Colonic mucosa (tissue), 4 donors: ENCODE measurements around the gene SEC14L5. TPM values are rescaled to one million over a fixed set of nuclear protein-coding genes. Genes with fewer than 3 reads are reported as not detected.
"Not testable (repeated sequence)": the region's sequence is repeated elsewhere in the genome, so short reads cannot be mapped to it uniquely, and the experiment has no call there.

Source experiments
- DNase-seq: peaks from one replicate; pipeline ENCODE4 v3.0.0-alpha.2; 2020
- H3K27ac ChIP-seq: fragments of 200-600 bp; one replicate; pipeline ENCODE4 v1.8.0; 2021
- H3K27me3 ChIP-seq: fragments of 200-600 bp; one replicate; pipeline ENCODE4 v1.8.0; 2021
- H3K36me3 ChIP-seq: fragments of 200-600 bp; one replicate; pipeline ENCODE4 v1.8.0; 2021
- H3K4me1 ChIP-seq: fragments of 200-600 bp; one replicate; pipeline ENCODE4 v1.8.0; 2021; ENCODE audit warnings: mild to moderate bottlenecking
- H3K4me3 ChIP-seq: fragments of 200-600 bp; one replicate; pipeline ENCODE4 v1.8.0; 2021
- H3K9ac ChIP-seq, 2 donors: one replicate each; pipeline ENCODE4 v1.7.0; 2013; ENCODE audit warnings: control low read depth in 2 of 2, low read depth in 2 of 2, low read length in 2 of 2
- H3K9me3 ChIP-seq: fragments of 200-600 bp; one replicate; pipeline ENCODE4 v1.8.0; 2021
- CTCF ChIP-seq: fragments of 200-600 bp; IDR thresholded peaks from one replicate; pipeline ENCODE4 v1.8.0; 2022; ENCODE audit warnings: antibody characterized with exemption, mild to moderate bottlenecking
- intact Hi-C: fragments of 100-400 bp; cut with DNase I; formaldehyde crosslinking; loops from one replicate; pipeline ENCODE4 v1.14.1; 2022
- total RNA-seq, 2 donors: library from RNA; stranded (reverse); fragmentation: NEBNext Ultra II Directional in 1 of 2; extraction: Animal tissue kit (Norgen Biotek cat#: 25700) in 1 of 2; gene quantifications; one replicate each; pipeline ENCODE4 v1.2.1, GENCODE V29; 2021
- donor health status: healthy.
- donor health status: DM: no; HTN: no; CAD: no.
- donor health status: DM: no; HTN: no; CAD: no.

The SEC14L5 gene
- total RNA-seq, 2 donors from 2014 or later: 0.59 to 1.8 TPM

- no peak for TF ChIP-seq CTCF
- H3K27ac ChIP-seq: no peak overlapping the region
- no peak overlapping the region for H3K9ac ChIP-seq
- intact Hi-C loops: no loop called here
- H3K9me3 ChIP-seq: no peaks in the 10 kb centered on the region
- H3K36me3 ChIP-seq: no peaks in the 10 kb centered on the region
- no peak overlapping the region for H3K4me3 ChIP-seq
- no peaks in the 10 kb centered on the region for H3K27me3 ChIP-seq
- DNase-seq: no peak
- peaks cover 10% of the 10 kb centered on the region for H3K4me1 ChIP-seq
Observed at GRCh38 chr16:4948903-4949766, 9.0 kb upstream of the SEC14L5 start.

- Histone ChIP-seq H3K4me3 (no peak overlapping the region), H3K4me1 (peaks cover 4% of the 10 kb centered on the region), H3K27ac (no peak overlapping the region), H3K27me3 (no peaks in the 10 kb centered on the region), H3K9me3 (no peaks in the 10 kb centered on the region), H3K36me3 (no peaks in the 10 kb centered on the region), H3K9ac (no peak overlapping the region)
- TF ChIP-seq CTCF: no peak
- DNase-seq: no peak
- intact Hi-C loops: loop anchor here (10.0 kb wide), 1 partner anchor 215 kb away; the partner anchor contains the start of genes ANKS3 and DNAAF8
Observed at GRCh38 chr16:4949986-4950385, 8.1 kb upstream of the SEC14L5 start.

GRCh38 chr16:4951583-4951982 is 6.5 kb upstream of the SEC14L5 start:
- H3K4me3 ChIP-seq, H3K36me3 ChIP-seq, H3K4me1 ChIP-seq, DNase-seq, H3K27me3 ChIP-seq, H3K9me3 ChIP-seq, H3K9ac ChIP-seq, H3K27ac ChIP-seq: not testable (repeated sequence)
- intact Hi-C loops: loop anchor here (10.0 kb wide), 1 partner anchor 217 kb away; the partner anchor contains the start of genes ANKS3 and DNAAF8

GRCh38 chr16:4954714-4955113 is 3.4 kb upstream of the SEC14L5 start:
- Histone ChIP-seq H3K4me1 (peaks cover 5% of the 10 kb centered on the region), H3K9me3 (no peaks in the 10 kb centered on the region), H3K27ac (no peak overlapping the region), H3K9ac (no peak overlapping the region), H3K27me3 (no peaks in the 10 kb centered on the region), H3K36me3 (no peaks in the 10 kb centered on the region), H3K4me3 (no peak overlapping the region)
- no peak for TF ChIP-seq CTCF
- no peak for DNase-seq
- intact Hi-C loops: loop anchor here (5.0 to 10.0 kb wide), 2 partner anchors 112 to 220 kb away; partner anchors contain the start of genes ANKS3 and DNAAF8

GRCh38 chr16:4957420-4957719 is 760 bp upstream of the SEC14L5 start:
- Histone ChIP-seq H3K27me3 (no peaks in the 10 kb centered on the region), H3K9ac (peak overlapping the region; percentile 52 to 55), H3K9me3 (no peaks in the 10 kb centered on the region), H3K4me3 (peak overlapping the region; percentile 45), H3K4me1 (peaks cover 5% of the 10 kb centered on the region), H3K27ac (peak overlapping the region; percentile 78), H3K36me3 (no peaks in the 10 kb centered on the region)
- no peak for TF ChIP-seq CTCF
- intact Hi-C loops: loop anchor here (5.0 to 10.0 kb wide), 2 partner anchors 115 to 223 kb away; partner anchors contain the start of genes ANKS3 and DNAAF8
- no peak for DNase-seq
